Ishikawa (cell line): Measurements from ENCODE around the gene LCP2.

Source experiments
- CEBPB ChIP-seq: IDR thresholded peaks from 2 replicates; pipeline ENCODE4 v1.6.1; 2012
- CREB1 ChIP-seq: IDR thresholded peaks from 2 replicates; pipeline ENCODE4 v1.6.1; 2012; ENCODE audit warnings: low read depth
- EGR1 ChIP-seq: IDR thresholded peaks from 2 replicates; pipeline ENCODE4 v1.6.1; 2012
- EP300 ChIP-seq: IDR thresholded peaks from 2 replicates; pipeline ENCODE4 v1.6.1; 2012; ENCODE audit warnings: borderline replicate concordance
- FOXM1 ChIP-seq: IDR thresholded peaks from 2 replicates; pipeline ENCODE4 v1.6.1; 2012; ENCODE audit warnings: low read depth, borderline replicate concordance
- MAX ChIP-seq: IDR thresholded peaks from 2 replicates; pipeline ENCODE4 v1.6.1; 2012
- NFIC ChIP-seq: IDR thresholded peaks from 2 replicates; pipeline ENCODE4 v1.6.1; 2012
- RAD21 ChIP-seq: IDR thresholded peaks from 2 replicates; pipeline ENCODE4 v1.6.1; 2012; ENCODE audit warnings: low read depth
- REST ChIP-seq: IDR thresholded peaks from 2 replicates; pipeline ENCODE4 v1.6.1; 2012; ENCODE audit warnings: low read depth, mild to moderate bottlenecking
- TAF1 ChIP-seq: IDR thresholded peaks from 2 replicates; pipeline ENCODE4 v1.6.1; 2012; ENCODE audit warnings: low read depth, mild to moderate bottlenecking
- TCF12 ChIP-seq: IDR thresholded peaks from 2 replicates; pipeline ENCODE4 v1.6.1; 2012; ENCODE audit warnings: low read depth
- TEAD4 ChIP-seq: IDR thresholded peaks from 2 replicates; pipeline ENCODE4 v1.6.1; 2012
- USF1 ChIP-seq: IDR thresholded peaks from 2 replicates; pipeline ENCODE4 v1.6.1; 2012
- YY1 ChIP-seq: IDR thresholded peaks from 2 replicates; pipeline ENCODE4 v1.6.1; 2012; ENCODE audit warnings: low read depth
- ZBTB7A ChIP-seq: IDR thresholded peaks from 2 replicates; pipeline ENCODE4 v1.6.1; 2012; ENCODE audit warnings: low read depth

Gene LCP2

GRCh38 chr5:170300361-170301013 lies 2.9 kb upstream of the LCP2 start:
- TF ChIP-seq MAX, result no peak
- TF ChIP-seq RAD21, result no peak
- TF ChIP-seq NFIC, result no peak
- TF ChIP-seq CEBPB, result no peak
- no peak for TF ChIP-seq FOXM1
- TF ChIP-seq REST, result no peak
- TF ChIP-seq TEAD4, result no peak
- no peak for TF ChIP-seq TAF1
- TF ChIP-seq USF1, result no peak
- no peak for TF ChIP-seq ZBTB7A
- TF ChIP-seq YY1, result no peak
- no peak for TF ChIP-seq EGR1
- TF ChIP-seq CREB1, result no peak
- no peak for TF ChIP-seq EP300
- TF ChIP-seq TCF12, result no peak

- no peak for TF ChIP-seq TCF12
- no peak for TF ChIP-seq TEAD4
- TF ChIP-seq CREB1, result no peak
- no peak for TF ChIP-seq EGR1
- TF ChIP-seq YY1, result no peak
- no peak for TF ChIP-seq CEBPB
- no peak for TF ChIP-seq NFIC
- TF ChIP-seq FOXM1, result no peak
- TF ChIP-seq ZBTB7A, result no peak
- TF ChIP-seq USF1, result no peak
- no peak for TF ChIP-seq EP300
- TF ChIP-seq MAX, result no peak
- TF ChIP-seq RAD21, result no peak
- TF ChIP-seq TAF1, result no peak
- TF ChIP-seq REST, result no peak
Observed at GRCh38 chr5:170296935-170297588, 515 bp downstream of the LCP2 start.

- TF ChIP-seq CEBPB (peak; percentile 63), ZBTB7A (no peak)
Observed at GRCh38 chr5:170296036-170296934, 1.3 kb downstream of the LCP2 start.

- TF ChIP-seq USF1 (no peak), MAX (no peak), REST (no peak), CEBPB (no peak), NFIC (no peak), EGR1 (no peak), ZBTB7A (no peak), YY1 (no peak), RAD21 (no peak), FOXM1 (no peak)
Observed at GRCh38 chr5:170294556-170294955, 3.0 kb downstream of the LCP2 start.
